Measurements from ENCODE around the gene ATP6V1F. TPM values are rescaled to one million over a fixed set of nuclear protein-coding genes. Genes with fewer than 3 reads are reported as not detected.
A peak's percentile ranks its signal among the peaks of the same experiment; 100 is the strongest.

ATP6V1F gene
- total RNA-seq, 4 donors from 2014 or later: 103 to 148 (median 130) TPM

DNA sequence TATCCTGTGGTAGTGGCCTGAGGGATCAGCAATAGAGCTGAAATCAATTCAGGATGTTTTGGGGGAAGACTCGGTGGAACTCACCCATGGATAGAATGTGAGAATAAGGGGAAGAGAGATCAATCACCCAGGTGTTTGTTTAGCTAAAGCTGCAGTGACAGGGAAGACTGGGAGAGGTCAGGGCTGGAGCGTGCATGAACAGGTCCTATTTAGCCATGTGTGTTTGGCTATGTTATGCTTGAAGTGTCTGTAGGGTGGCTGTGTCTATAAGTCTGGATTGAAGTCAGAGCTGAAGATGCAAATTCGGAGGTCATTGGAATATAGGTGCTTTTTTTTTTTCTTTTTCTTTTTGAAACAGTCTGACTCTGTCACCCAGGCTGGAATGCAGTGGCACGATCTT is 4.6 kb downstream of the ATP6V1F start:
- intact Hi-C loops (cut with DNase I): no loop called here
- Histone ChIP-seq H3K4me1 (peaks cover 36 to 80% (median 37%) of the 10 kb centered on the region in 3 donors), H3K27ac (peak overlapping the region in 3 of 4 donors; percentile 72 to 83 (median 73)), H3K4me3 (no peak overlapping the region), H3K36me3 (peaks cover 0 to 24% (median 15%) of the 10 kb centered on the region in 3 donors), H3K27me3 (no peaks in the 10 kb centered on the region), H3K9me3 (no peaks in the 10 kb centered on the region)
- no peak for DNase-seq
- WGBS, 2 donors: 37 to 41% methylated on average over 4 of the region's 4 CpGs
- no peak for TF ChIP-seq POLR2A (IDR thresholded peaks at IDR 0.05)
- TF ChIP-seq, protein P1, sequence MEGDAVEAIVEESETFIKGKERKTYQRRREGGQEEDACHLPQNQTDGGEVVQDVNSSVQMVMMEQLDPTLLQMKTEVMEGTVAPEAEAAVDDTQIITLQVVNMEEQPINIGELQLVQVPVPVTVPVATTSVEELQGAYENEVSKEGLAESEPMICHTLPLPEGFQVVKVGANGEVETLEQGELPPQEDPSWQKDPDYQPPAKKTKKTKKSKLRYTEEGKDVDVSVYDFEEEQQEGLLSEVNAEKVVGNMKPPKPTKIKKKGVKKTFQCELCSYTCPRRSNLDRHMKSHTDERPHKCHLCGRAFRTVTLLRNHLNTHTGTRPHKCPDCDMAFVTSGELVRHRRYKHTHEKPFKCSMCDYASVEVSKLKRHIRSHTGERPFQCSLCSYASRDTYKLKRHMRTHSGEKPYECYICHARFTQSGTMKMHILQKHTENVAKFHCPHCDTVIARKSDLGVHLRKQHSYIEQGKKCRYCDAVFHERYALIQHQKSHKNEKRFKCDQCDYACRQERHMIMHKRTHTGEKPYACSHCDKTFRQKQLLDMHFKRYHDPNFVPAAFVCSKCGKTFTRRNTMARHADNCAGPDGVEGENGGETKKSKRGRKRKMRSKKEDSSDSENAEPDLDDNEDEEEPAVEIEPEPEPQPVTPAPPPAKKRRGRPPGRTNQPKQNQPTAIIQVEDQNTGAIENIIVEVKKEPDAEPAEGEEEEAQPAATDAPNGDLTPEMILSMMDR (IDR thresholded peaks at IDR 0.05): no peak

DNA sequence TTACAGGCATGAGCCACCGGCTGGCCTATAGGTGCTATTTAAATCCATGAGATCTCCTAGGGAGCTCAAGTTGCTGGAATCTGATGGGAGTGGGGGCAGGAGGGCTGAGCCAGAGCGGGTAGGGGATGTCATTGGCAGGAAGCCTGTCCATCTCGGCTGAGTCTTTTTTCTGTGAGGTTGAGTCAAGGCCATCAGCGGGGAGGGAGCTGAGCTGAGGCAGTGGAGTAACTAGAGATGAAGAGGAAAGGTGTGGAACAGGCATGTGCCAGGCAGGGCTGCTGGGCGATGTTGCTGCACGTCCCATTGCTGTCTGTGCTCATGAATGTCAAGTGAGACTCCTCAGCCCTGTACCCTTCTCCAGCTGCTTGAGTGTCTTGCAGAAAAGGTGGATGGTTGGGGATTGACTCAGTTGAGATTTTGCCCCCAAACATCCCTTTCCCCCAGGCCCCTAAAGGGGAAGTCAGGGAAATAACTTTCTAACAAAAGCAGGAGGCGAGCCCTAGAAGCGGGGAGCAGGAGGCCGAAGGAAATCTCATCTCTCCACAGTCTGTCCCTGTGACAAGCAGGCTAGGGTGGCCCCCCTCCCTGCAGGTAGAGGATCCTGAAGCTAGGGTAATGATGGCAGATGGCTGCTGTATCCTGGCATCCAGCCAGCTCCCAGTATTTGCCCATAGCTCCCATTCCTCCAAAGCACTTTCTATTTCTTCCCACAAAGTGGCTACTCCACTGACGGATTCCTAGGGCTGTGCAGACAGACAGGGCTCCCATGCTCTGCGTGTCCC is 5.4 kb downstream of the ATP6V1F start:
- H3K36me3 ChIP-seq: peaks cover 0 to 24% (median 15%) of the 10 kb centered on the region in 3 donors
- intact Hi-C loops (cut with DNase I): no loop called here
- peaks cover 33 to 77% (median 36%) of the 10 kb centered on the region in 3 donors for H3K4me1 ChIP-seq
- peak overlapping the region in 3 of 4 donors; percentile 48 to 81 (median 66) for H3K4me3 ChIP-seq
- H3K27ac ChIP-seq: peak overlapping the region; percentile 63 to 83 (median 74)
- no peaks in the 10 kb centered on the region for H3K9me3 ChIP-seq
- H3K27me3 ChIP-seq: no peaks in the 10 kb centered on the region
- DNase-seq: no peak
- TF ChIP-seq POLR2A (IDR thresholded peaks at IDR 0.05): no peak
- TF ChIP-seq, protein P1 (IDR thresholded peaks at IDR 0.05): no peak
- 47 to 56% methylated on average over 8 to 10 of the region's 11 CpGs for WGBS, 2 donors

DNA sequence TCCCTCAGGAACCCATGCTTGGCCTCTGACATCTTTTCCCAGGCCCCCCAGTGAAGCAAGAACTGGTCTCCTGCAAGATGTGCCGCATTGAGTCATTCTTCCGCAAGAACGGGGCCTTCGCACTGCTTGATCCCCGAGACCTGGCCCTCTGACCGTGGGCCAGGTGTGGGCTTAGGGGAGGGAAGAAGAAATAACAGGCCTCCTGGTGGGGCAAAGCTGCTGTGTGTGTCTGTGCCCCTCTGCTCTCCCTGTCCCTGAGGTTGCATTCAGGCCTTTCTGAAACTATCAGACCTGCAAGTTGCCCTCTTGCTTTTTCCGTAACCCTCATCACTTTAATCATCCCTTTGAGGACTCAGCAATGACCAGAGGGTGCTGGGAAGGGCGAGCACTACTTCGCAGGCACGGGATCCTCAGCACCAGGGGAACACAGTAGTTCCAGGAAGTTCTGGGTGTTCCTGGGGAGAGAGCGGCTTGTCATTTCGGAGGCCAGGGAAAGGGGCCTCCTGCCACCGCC is 6.0 kb downstream of the ATP6V1F start:
- Histone ChIP-seq H3K36me3 (peaks cover 0 to 24% (median 15%) of the 10 kb centered on the region in 3 donors), H3K27ac (peak overlapping the region; percentile 63 to 83 (median 74)), H3K4me3 (peak overlapping the region; percentile 48 to 81 (median 62)), H3K4me1 (peaks cover 31 to 72% (median 33%) of the 10 kb centered on the region in 3 donors), H3K9me3 (no peaks in the 10 kb centered on the region), H3K27me3 (no peaks in the 10 kb centered on the region)
- DNase-seq: no peak
- 24 to 29% methylated on average over 7 to 8 of the region's 13 CpGs for WGBS, 2 donors
- intact Hi-C loops (cut with DNase I): no loop called here
- TF ChIP-seq POLR2A (IDR thresholded peaks at IDR 0.05): no peak
- TF ChIP-seq, protein P1 (IDR thresholded peaks at IDR 0.05): no peak

DNA sequence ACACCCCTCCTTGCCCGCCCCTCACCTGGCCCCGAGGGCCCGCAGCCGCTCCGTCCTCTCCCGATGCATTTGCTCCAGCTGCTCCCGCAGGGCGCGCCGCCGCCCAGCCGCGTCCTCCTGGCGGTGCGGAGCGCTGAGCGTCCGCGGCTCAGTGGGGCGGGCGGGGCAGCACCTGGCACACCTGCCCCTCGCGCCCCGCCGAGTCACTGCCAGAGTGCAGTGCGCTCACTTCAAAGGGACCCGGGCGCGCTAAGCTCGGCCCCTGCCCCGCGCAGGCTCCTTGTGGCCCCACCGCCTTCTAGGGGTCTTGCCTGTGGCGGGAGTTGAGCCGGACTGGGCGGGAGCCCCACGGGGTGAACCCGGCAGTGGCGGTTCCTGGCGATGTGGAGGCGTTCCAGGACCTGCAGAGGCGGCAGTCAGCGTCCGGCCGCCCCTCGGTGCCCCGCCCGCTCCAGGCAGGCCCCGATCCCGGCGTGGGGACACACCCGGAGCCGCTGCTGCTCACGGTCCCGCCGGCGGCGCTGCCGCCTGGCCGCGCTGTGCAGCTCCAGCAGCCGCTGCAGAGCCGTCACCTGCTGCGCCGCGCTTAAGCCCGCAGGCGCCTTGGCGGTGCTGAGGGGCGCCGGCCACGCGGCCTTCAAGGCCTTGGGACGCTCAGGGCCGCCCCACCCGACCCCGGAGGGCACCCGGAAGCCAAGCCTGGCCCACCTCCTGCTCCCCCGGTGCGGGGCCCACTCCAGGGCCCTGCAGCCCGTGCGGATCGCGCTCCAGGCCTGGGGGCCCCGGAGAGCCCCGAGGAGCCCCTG is 6.7 kb downstream of the ATP6V1F start:
- Histone ChIP-seq H3K9me3 (no peaks in the 10 kb centered on the region), H3K4me3 (peak overlapping the region; percentile 48 to 81 (median 62)), H3K4me1 (peaks cover 24 to 67% (median 29%) of the 10 kb centered on the region in 3 donors), H3K27ac (peak overlapping the region in 3 of 4 donors; percentile 73 to 83 (median 76)), H3K27me3 (no peaks in the 10 kb centered on the region), H3K36me3 (peaks cover 0 to 24% (median 15%) of the 10 kb centered on the region in 3 donors)
- whole genome bisulfite sequencing, 2 donors: no CpG with 5 or more reads among the region's 86 CpGs
- peak in 2 of 4 donors; percentile 7 to 23 for TF ChIP-seq POLR2A (IDR thresholded peaks at IDR 0.05)
- TF ChIP-seq, protein P1 (IDR thresholded peaks at IDR 0.05): peak in 3 of 6 experiments; percentile 10 to 20 (median 14)
- no peak for DNase-seq
- intact Hi-C loops (cut with DNase I): no loop called here
